ENCODE results near the gene NLE1. TPM values are rescaled to one million over a fixed set of nuclear protein-coding genes. Genes with fewer than 3 reads are reported as not detected.
"Not testable (repeated sequence)": the region's sequence is repeated elsewhere in the genome, so short reads cannot be mapped to it uniquely, and the experiment has no call there.

Gene NLE1
- total RNA-seq, 1 donor, result 15.6 TPM

GRCh38 chr17:35187481-35187880 is 45.4 kb upstream of the NLE1 start:
- Histone ChIP-seq H2AFZ (ENCODE audit: low read length) (no peak overlapping the region), H3K27ac (ENCODE audit: low read depth, low read length) (no peak overlapping the region), H3K36me3 (ENCODE audit: insufficient read depth, low read length) (no peaks in the 10 kb centered on the region), H4K20me1 (ENCODE audit: insufficient read depth, low read length) (no peaks in the 10 kb centered on the region), H3K4me3 (ENCODE audit: insufficient read depth, low read length) (no peak overlapping the region), H3K9me3 (ENCODE audit: low read depth, low read length) (no peaks in the 10 kb centered on the region), H3K79me2 (ENCODE audit: insufficient read depth, low read length) (no peaks in the 10 kb centered on the region), H3K27me3 (ENCODE audit: insufficient read depth, low read length) (peaks cover 4% of the 10 kb centered on the region), H3K4me2 (ENCODE audit: insufficient read depth, low read length) (no peak overlapping the region), H3K4me1 (ENCODE audit: insufficient read depth, low read length) (no peaks in the 10 kb centered on the region)
- DNase-seq (ENCODE audit: insufficient read length, low spot score, missing footprints), result no peak
- TF ChIP-seq CTCF (IDR thresholded peaks at IDR 0.05; ENCODE audit: extremely low read depth, low read depth, low read length), result no peak

- no peaks in the 10 kb centered on the region for H3K9me3 ChIP-seq (ENCODE audit: low read depth, low read length)
- peaks cover 4% of the 10 kb centered on the region for H3K27me3 ChIP-seq (ENCODE audit: insufficient read depth, low read length)
- no peaks in the 10 kb centered on the region for H3K4me1 ChIP-seq (ENCODE audit: insufficient read depth, low read length)
- H2AFZ ChIP-seq (ENCODE audit: low read length), result no peak overlapping the region
- no peak overlapping the region for H3K27ac ChIP-seq (ENCODE audit: low read depth, low read length)
- TF ChIP-seq CTCF (IDR thresholded peaks at IDR 0.05; ENCODE audit: extremely low read depth, low read depth, low read length), result no peak
- no peak overlapping the region for H3K4me3 ChIP-seq (ENCODE audit: insufficient read depth, low read length)
- H4K20me1 ChIP-seq (ENCODE audit: insufficient read depth, low read length), result no peaks in the 10 kb centered on the region
- DNase-seq (ENCODE audit: insufficient read length, low spot score, missing footprints), result no peak
- no peak overlapping the region for H3K4me2 ChIP-seq (ENCODE audit: insufficient read depth, low read length)
- H3K36me3 ChIP-seq (ENCODE audit: insufficient read depth, low read length), result no peaks in the 10 kb centered on the region
- H3K79me2 ChIP-seq (ENCODE audit: insufficient read depth, low read length), result no peaks in the 10 kb centered on the region
Observed at GRCh38 chr17:35185849-35186248, 43.7 kb upstream of the NLE1 start.

GRCh38 chr17:35184274-35184673 is 42.2 kb upstream of the NLE1 start:
- H3K79me2 ChIP-seq (ENCODE audit: insufficient read depth, low read length), result no peaks in the 10 kb centered on the region
- no peaks in the 10 kb centered on the region for H3K4me1 ChIP-seq (ENCODE audit: insufficient read depth, low read length)
- H3K27ac ChIP-seq (ENCODE audit: low read depth, low read length), result no peak overlapping the region
- no peak overlapping the region for H3K4me3 ChIP-seq (ENCODE audit: insufficient read depth, low read length)
- no peaks in the 10 kb centered on the region for H3K36me3 ChIP-seq (ENCODE audit: insufficient read depth, low read length)
- H4K20me1 ChIP-seq (ENCODE audit: insufficient read depth, low read length), result no peaks in the 10 kb centered on the region
- no peak overlapping the region for H2AFZ ChIP-seq (ENCODE audit: low read length)
- H3K4me2 ChIP-seq (ENCODE audit: insufficient read depth, low read length), result no peak overlapping the region
- no peak for TF ChIP-seq CTCF (IDR thresholded peaks at IDR 0.05; ENCODE audit: extremely low read depth, low read depth, low read length)
- no peak for DNase-seq (ENCODE audit: insufficient read length, low spot score, missing footprints)
- no peaks in the 10 kb centered on the region for H3K9me3 ChIP-seq (ENCODE audit: low read depth, low read length)
- H3K27me3 ChIP-seq (ENCODE audit: insufficient read depth, low read length), result peaks cover 4% of the 10 kb centered on the region

GRCh38 chr17:35183332-35183731 is 41.2 kb upstream of the NLE1 start:
- peaks cover 4% of the 10 kb centered on the region for H3K27me3 ChIP-seq (ENCODE audit: insufficient read depth, low read length)
- no peak overlapping the region for H2AFZ ChIP-seq (ENCODE audit: low read length)
- no peak overlapping the region for H3K27ac ChIP-seq (ENCODE audit: low read depth, low read length)
- no peaks in the 10 kb centered on the region for H3K36me3 ChIP-seq (ENCODE audit: insufficient read depth, low read length)
- TF ChIP-seq CTCF (IDR thresholded peaks at IDR 0.05; ENCODE audit: extremely low read depth, low read depth, low read length), result no peak
- no peak overlapping the region for H3K4me3 ChIP-seq (ENCODE audit: insufficient read depth, low read length)
- no peaks in the 10 kb centered on the region for H4K20me1 ChIP-seq (ENCODE audit: insufficient read depth, low read length)
- H3K9me3 ChIP-seq (ENCODE audit: low read depth, low read length), result no peaks in the 10 kb centered on the region
- DNase-seq (ENCODE audit: insufficient read length, low spot score, missing footprints), result no peak
- no peak overlapping the region for H3K4me2 ChIP-seq (ENCODE audit: insufficient read depth, low read length)
- no peaks in the 10 kb centered on the region for H3K79me2 ChIP-seq (ENCODE audit: insufficient read depth, low read length)
- no peaks in the 10 kb centered on the region for H3K4me1 ChIP-seq (ENCODE audit: insufficient read depth, low read length)

GRCh38 chr17:35179379-35179778 is 37.3 kb upstream of the NLE1 start:
- H2AFZ ChIP-seq (ENCODE audit: low read length); DNase-seq (ENCODE audit: insufficient read length, low spot score, missing footprints); H3K27me3 ChIP-seq (ENCODE audit: insufficient read depth, low read length); H4K20me1 ChIP-seq (ENCODE audit: insufficient read depth, low read length); H3K79me2 ChIP-seq (ENCODE audit: insufficient read depth, low read length); H3K4me3 ChIP-seq (ENCODE audit: insufficient read depth, low read length); H3K4me2 ChIP-seq (ENCODE audit: insufficient read depth, low read length); H3K27ac ChIP-seq (ENCODE audit: low read depth, low read length); H3K36me3 ChIP-seq (ENCODE audit: insufficient read depth, low read length); H3K9me3 ChIP-seq (ENCODE audit: low read depth, low read length); H3K4me1 ChIP-seq (ENCODE audit: insufficient read depth, low read length): not testable (repeated sequence)
